Heart left ventricle (tissue), 16 donors: Measurements from ENCODE around the gene PLCB1. TPM values are rescaled to one million over a fixed set of nuclear protein-coding genes. Genes with fewer than 3 reads are reported as not detected.

ENCODE experiments used
- ATAC-seq, 4 donors: fragments of 200-7000 bp; cut with Tn5 transposase; one replicate each; pipeline ENCODE4 v1.9.1; 2020 to 2022; ENCODE audit warnings: moderate library complexity in 4 of 4, mild to moderate bottlenecking in 3 of 4, moderate number of reproducible peaks in 1 of 4
- DNase-seq, 5 donors: peaks; one replicate each; pipeline ENCODE4 v3.0.0-alpha.2; 2020
- H3K27ac ChIP-seq, 12 donors: fragments of 200-600 bp; sonication (generic) in 4 of 12; one replicate each; pipeline versions ENCODE4 v1.5.0 to v1.8.0; 2016 to 2022; ENCODE audit warnings: mild to moderate bottlenecking in 2 of 12
- H3K27me3 ChIP-seq, 9 donors: fragments of 200-600 bp; sonication (generic) in 2 of 9; one replicate each; pipeline versions ENCODE4 v1.5.1 to v1.8.0; 2016 to 2022; ENCODE audit warnings: mild to moderate bottlenecking in 3 of 9
- H3K36me3 ChIP-seq, 9 donors: fragments of 200-600 bp; sonication (generic) in 2 of 9; one replicate each; pipeline versions ENCODE4 v1.5.0 to v1.8.0; 2018 to 2022; ENCODE audit warnings: mild to moderate bottlenecking in 2 of 9
- H3K4me1 ChIP-seq, 12 donors: fragments of 200-600 bp; sonication (generic) in 4 of 12; one replicate each; pipeline versions ENCODE4 v1.5.0 to v1.8.0; 2016 to 2022; ENCODE audit warnings: mild to moderate bottlenecking in 3 of 12
- H3K4me3 ChIP-seq, 12 donors: fragments of 200-600 bp; sonication (generic) in 4 of 12; one replicate each; pipeline versions ENCODE4 v1.5.0 to v1.8.0; 2017 to 2022; ENCODE audit warnings: mild to moderate bottlenecking in 9 of 12, moderate library complexity in 4 of 12
- H3K9me3 ChIP-seq, 12 donors: fragments of 200-600 bp; sonication (generic) in 4 of 12; one replicate each; pipeline versions ENCODE4 v1.5.0 to v1.8.0; 2016 to 2022; ENCODE audit warnings: mild to moderate bottlenecking in 1 of 12
- CTCF ChIP-seq, 12 donors: fragments of 200-600 bp; sonication (generic) in 4 of 12; IDR thresholded peaks; one replicate each; pipeline versions ENCODE4 v1.5.0 to v1.8.0; 2018 to 2022; ENCODE audit warnings: antibody characterized with exemption in 12 of 12, mild to moderate bottlenecking in 5 of 12
- POLR2A ChIP-seq, 2 donors: fragments of 450-650 bp; IDR thresholded peaks; one replicate each; pipeline ENCODE4 v1.6.1; 2017; ENCODE audit warnings: antibody characterized with exemption in 2 of 2, mild to moderate bottlenecking in 2 of 2, moderate library complexity in 2 of 2
- WGBS, 4 donors: extraction: QIAGEN DNeasy Blood & Tissue Kit in 2 of 4; methylation state at CpG; one replicate each; pipeline versions ENCODE4 v1.1.5 to v1.1.7; 2013 to 2018; 5-methylcytosine and 5-hydroxymethylcytosine counted together
- intact Hi-C, 10 donors: fragments of 100-400 bp; cut with DNase I; formaldehyde crosslinking; loops; one replicate each; pipeline versions ENCODE4 v1.11.1 to v1.14.2; 2022
- polyA plus RNA-seq, 2 donors: library from polyadenylated mRNA; stranded (reverse); fragments of 200-250 nt; gene quantifications; one replicate each; pipeline ENCODE4 v1.2.3, GENCODE V29; 2013
- total RNA-seq, 9 donors: library from RNA; depleted of rRNA in 2 of 9; stranded (reverse); fragments of >200 nt in 2 of 9; fragmentation: NEBNext Ultra II Directional in 3 of 9; extraction: Animal tissue kit (Norgen Biotek cat#: 25700) in 3 of 9; gene quantifications; one replicate each; pipeline versions ENCODE4 v1.1.0 to v1.2.4, GENCODE V29; 2016 to 2023
- donor health status: ischemic (EF 13 %, LVEDD 7.1; RV severe dilation, severe dysfunction).
- donor health status: healthy with polysubstance abuse.
- donor health status: DM: no; HTN: yes; CAD: no.
- donor health status: DM: no; HTN: no; CAD: no.
- donor health status: ischemic (EF 25% LVEDD 6.9; RV normal size, moderate dysfunction).
- donor health status: ischemic (EF 25% LVEDD 5.7; RV mildly dilated, moderate dysfunction).
- donor health status: healthy.
- donor health status: DM: yes; HTN: yes; CAD: no.
- donor health status: ischemic (EF 35%, LVEDD 5.7; RV mildly dilated, moderate dysfunction).
- donor health status: nonischemic (EF 11% LVEDD 7.7; RV severe dilation, severe dysfunction).
- donor health status: DM: yes; HTN: yes; CAD: no.
- donor health status: PGD.
- donor health status: ischemic (EF 29% LVEDD 5.4; RV normal size, mild dysfunction).
- donor health status: nonischemic (EF 23%, LVEDD 6.1; RV moderate dilation, normal function).

The PLCB1 gene
- total and polyA plus RNA-seq, 11 donors: 2.5 to 12.1 (median 7.4) TPM

GRCh38 chr20:8492173-8492572 is 360.1 kb downstream of the PLCB1 start:
- ATAC-seq: no peak
- Histone ChIP-seq H3K36me3 (no peaks in the 10 kb centered on the region), H3K4me3 (no peak overlapping the region), H3K27ac (no peak overlapping the region), H3K9me3 (no peaks in the 10 kb centered on the region), H3K27me3 (no peaks in the 10 kb centered on the region), H3K4me1 (peaks cover 0 to 21% (median 6%) of the 10 kb centered on the region in 12 donors)
- DNase-seq: no peak
- TF ChIP-seq POLR2A (IDR thresholded peaks at IDR 0.05) (no peak), CTCF (IDR thresholded peaks at IDR 0.05) (no peak)
- intact Hi-C loops: no loop called here

GRCh38 chr20:8498571-8498970 is 366.5 kb downstream of the PLCB1 start:
- no peak for ATAC-seq

GRCh38 chr20:8504030-8504429 is 372.0 kb downstream of the PLCB1 start:
- Histone ChIP-seq H3K4me3 (no peak overlapping the region), H3K27ac (no peak overlapping the region), H3K9me3 (no peaks in the 10 kb centered on the region), H3K4me1 (peaks cover 0 to 9% (median 0%) of the 10 kb centered on the region in 12 donors), H3K27me3 (no peaks in the 10 kb centered on the region), H3K36me3 (no peaks in the 10 kb centered on the region)
- TF ChIP-seq POLR2A (IDR thresholded peaks at IDR 0.05): no peak
- no peak for TF ChIP-seq CTCF (IDR thresholded peaks at IDR 0.05)
- DNase-seq (no peak), ATAC-seq (peak in 1 of 4 donors; percentile 42)
- 69 to 84% (median 79%) methylated on average over 5 of the region's 5 CpGs for WGBS, 4 donors
- intact Hi-C loops: loop anchor here in 1 of 10 donors (10.0 kb wide), 1 partner anchor 69 kb away; no protein-coding TSS in a partner anchor

More at GRCh38 chr20:8498571-8498970, 366.5 kb downstream of the PLCB1 start:
- DNase-seq: no peak
- peaks cover 0 to 3% (median 0%) of the 10 kb centered on the region in 12 donors for H3K4me1 ChIP-seq
- H3K4me3 ChIP-seq: no peak overlapping the region
- H3K9me3 ChIP-seq: no peaks in the 10 kb centered on the region
- TF ChIP-seq CTCF (IDR thresholded peaks at IDR 0.05): no peak
- TF ChIP-seq POLR2A (IDR thresholded peaks at IDR 0.05): no peak
- intact Hi-C loops: no loop called here
- WGBS, 4 donors: 93 to 95% (median 94%) methylated on average over 8 of the region's 8 CpGs
- no peaks in the 10 kb centered on the region for H3K36me3 ChIP-seq
- H3K27me3 ChIP-seq: no peaks in the 10 kb centered on the region
- H3K27ac ChIP-seq: no peak overlapping the region

GRCh38 chr20:8505476-8506200 is 373.6 kb downstream of the PLCB1 start:
- Histone ChIP-seq H3K36me3 (no peaks in the 10 kb centered on the region), H3K9me3 (no peaks in the 10 kb centered on the region), H3K4me1 (peaks cover 0 to 9% (median 0%) of the 10 kb centered on the region in 12 donors), H3K27me3 (no peaks in the 10 kb centered on the region), H3K27ac (peak overlapping the region in 1 of 12 donors; percentile 34), H3K4me3 (no peak overlapping the region)
- WGBS, 4 donors: 71 to 80% (median 79%) methylated on average over 4 of the region's 4 CpGs
- no peak for TF ChIP-seq CTCF (IDR thresholded peaks at IDR 0.05)
- TF ChIP-seq POLR2A (IDR thresholded peaks at IDR 0.05): no peak
- ATAC-seq: no peak
- no peak for DNase-seq
- intact Hi-C loops: loop anchor here in 1 of 10 donors (10.0 kb wide), 1 partner anchor 71 kb away; no protein-coding TSS in a partner anchor
